Neural cell (in vitro differentiated cells): Measurements from ENCODE around the gene ZNF839.

Experiments used
- CTCF ChIP-seq: fragments of 450-650 bp; IDR thresholded peaks from 2 replicates; pipeline ENCODE4 v1.5.1; 2014; ENCODE audit warnings: antibody characterized with exemption, mild to moderate bottlenecking, moderate library complexity; ENCODE audit not compliant: poor library complexity, severe bottlenecking
- EP300 ChIP-seq: fragments of 450-650 bp; conservative IDR thresholded peaks from 2 replicates; pipeline ENCODE4 v1.6.1; 2014; ENCODE audit warnings: antibody characterized with exemption, mild to moderate bottlenecking, moderate library complexity; ENCODE audit not compliant: poor library complexity, severe bottlenecking
- MXI1 ChIP-seq: fragments of 450-650 bp; conservative IDR thresholded peaks from 2 replicates; pipeline ENCODE4 v1.6.1; 2014; ENCODE audit warnings: antibody characterized with exemption, mild to moderate bottlenecking; ENCODE audit not compliant: poor library complexity, severe bottlenecking
- POLR2AphosphoS5 ChIP-seq: IDR thresholded peaks from 2 replicates; pipeline ENCODE4 v1.6.1; 2012
- SMC3 ChIP-seq: fragments of 450-650 bp; conservative IDR thresholded peaks from 2 replicates; pipeline ENCODE4 v1.6.1; 2014; ENCODE audit warnings: antibody characterized with exemption, mild to moderate bottlenecking, moderate library complexity; ENCODE audit not compliant: poor library complexity
- TF ChIP-seq, protein P1 (sequence below): IDR thresholded peaks from 2 replicates; pipeline ENCODE4 v1.6.1; 2012; ENCODE audit warnings: borderline replicate concordance

DNA sequence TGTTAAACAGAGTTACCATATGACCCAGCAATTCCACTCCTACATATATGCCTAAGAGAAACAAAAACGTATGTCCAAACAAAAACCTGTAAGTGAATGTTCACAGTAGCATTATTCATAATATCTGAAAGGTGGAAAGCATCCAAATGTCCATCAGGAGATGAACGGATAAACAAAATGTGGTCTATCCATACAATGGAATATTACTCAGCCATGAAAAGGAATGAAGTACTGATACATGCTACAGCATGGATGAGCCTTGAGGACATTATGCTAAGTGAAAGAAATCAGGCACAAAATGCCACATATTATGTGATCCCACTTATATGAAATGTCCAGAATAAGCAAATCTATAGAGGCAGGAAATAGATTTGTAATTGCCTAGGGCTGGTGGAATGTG, 31.4 kb upstream of the ZNF839 start:
- TF ChIP-seq, protein P1, sequence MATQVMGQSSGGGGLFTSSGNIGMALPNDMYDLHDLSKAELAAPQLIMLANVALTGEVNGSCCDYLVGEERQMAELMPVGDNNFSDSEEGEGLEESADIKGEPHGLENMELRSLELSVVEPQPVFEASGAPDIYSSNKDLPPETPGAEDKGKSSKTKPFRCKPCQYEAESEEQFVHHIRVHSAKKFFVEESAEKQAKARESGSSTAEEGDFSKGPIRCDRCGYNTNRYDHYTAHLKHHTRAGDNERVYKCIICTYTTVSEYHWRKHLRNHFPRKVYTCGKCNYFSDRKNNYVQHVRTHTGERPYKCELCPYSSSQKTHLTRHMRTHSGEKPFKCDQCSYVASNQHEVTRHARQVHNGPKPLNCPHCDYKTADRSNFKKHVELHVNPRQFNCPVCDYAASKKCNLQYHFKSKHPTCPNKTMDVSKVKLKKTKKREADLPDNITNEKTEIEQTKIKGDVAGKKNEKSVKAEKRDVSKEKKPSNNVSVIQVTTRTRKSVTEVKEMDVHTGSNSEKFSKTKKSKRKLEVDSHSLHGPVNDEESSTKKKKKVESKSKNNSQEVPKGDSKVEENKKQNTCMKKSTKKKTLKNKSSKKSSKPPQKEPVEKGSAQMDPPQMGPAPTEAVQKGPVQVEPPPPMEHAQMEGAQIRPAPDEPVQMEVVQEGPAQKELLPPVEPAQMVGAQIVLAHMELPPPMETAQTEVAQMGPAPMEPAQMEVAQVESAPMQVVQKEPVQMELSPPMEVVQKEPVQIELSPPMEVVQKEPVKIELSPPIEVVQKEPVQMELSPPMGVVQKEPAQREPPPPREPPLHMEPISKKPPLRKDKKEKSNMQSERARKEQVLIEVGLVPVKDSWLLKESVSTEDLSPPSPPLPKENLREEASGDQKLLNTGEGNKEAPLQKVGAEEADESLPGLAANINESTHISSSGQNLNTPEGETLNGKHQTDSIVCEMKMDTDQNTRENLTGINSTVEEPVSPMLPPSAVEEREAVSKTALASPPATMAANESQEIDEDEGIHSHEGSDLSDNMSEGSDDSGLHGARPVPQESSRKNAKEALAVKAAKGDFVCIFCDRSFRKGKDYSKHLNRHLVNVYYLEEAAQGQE, result no peak
- TF ChIP-seq EP300, result no peak
- TF ChIP-seq SMC3, result no peak
- no peak for TF ChIP-seq CTCF
- TF ChIP-seq POLR2AphosphoS5, result no peak
- TF ChIP-seq MXI1, result no peak
